Psoas muscle (tissue), 8 donors: ENCODE results near the gene AKAP8L. TPM values are rescaled to one million over a fixed set of nuclear protein-coding genes. Genes with fewer than 3 reads are reported as not detected.

Experiments used
- ATAC-seq, 4 donors: fragments of 200-7000 bp; cut with Tn5 transposase; one replicate each; pipeline ENCODE4 v1.9.1; 2020; ENCODE audit warnings: moderate library complexity in 3 of 4, mild to moderate bottlenecking in 2 of 4
- DNase-seq, 2 donors: peaks; one replicate each; pipeline ENCODE4 v3.0.0-alpha.2; 2020
- H3K27ac ChIP-seq: fragments of 200-600 bp; one replicate; pipeline ENCODE4 v1.8.0; 2022
- H3K27me3 ChIP-seq, 3 donors: fragments of 200-600 bp in 1 of 3; one replicate each; pipeline versions ENCODE4 v1.6.1 to v1.8.0; 2013 to 2022; ENCODE audit warnings: low read length in 2 of 3, mild to moderate bottlenecking in 2 of 3, moderate library complexity in 1 of 3; ENCODE audit not compliant: insufficient read depth in 3 of 3
- H3K36me3 ChIP-seq, 2 donors: fragments of 200-600 bp in 1 of 2; one replicate each; pipeline versions ENCODE4 v1.6.1 to v1.8.0; 2013 to 2022; ENCODE audit warnings: low read depth in 1 of 2, mild to moderate bottlenecking in 1 of 2, moderate library complexity in 1 of 2; ENCODE audit not compliant: insufficient read depth in 1 of 2
- H3K4me1 ChIP-seq: fragments of 200-600 bp; one replicate; pipeline ENCODE4 v1.8.0; 2022
- H3K4me3 ChIP-seq: fragments of 200-600 bp; one replicate; pipeline ENCODE4 v1.8.0; 2022; ENCODE audit warnings: mild to moderate bottlenecking
- H3K9me3 ChIP-seq: fragments of 200-600 bp; one replicate; pipeline ENCODE4 v1.8.0; 2022
- WGBS, 3 donors: extraction: QIAGEN DNeasy Blood & Tissue Kit; methylation state at CpG; one replicate each; pipeline versions ENCODE4 v1.1.6 to v1.1.7; 2013; 5-methylcytosine and 5-hydroxymethylcytosine counted together
- intact Hi-C, 2 donors: fragments of 100-400 bp; cut with DNase I; formaldehyde crosslinking; loops; one replicate each; pipeline versions ENCODE4 v1.11.0 to v1.14.2; 2022
- polyA plus RNA-seq, 3 donors: library from polyadenylated mRNA; stranded (reverse); fragments of 200-250 nt; gene quantifications; one replicate each; pipeline ENCODE4 v1.2.3, GENCODE V29; 2013
- total RNA-seq, 4 donors: library from RNA; stranded (reverse); fragmentation: NEBNext Ultra II Directional in 2 of 4; extraction: Animal tissue kit (Norgen Biotek cat#: 25700) in 2 of 4; gene quantifications; one replicate each; pipeline versions ENCODE4 v1.2.1 to v1.2.4, GENCODE V29; 2021 to 2023
- TF ChIP-seq, protein P1 (sequence below): fragments of 200-600 bp; IDR thresholded peaks from one replicate; pipeline ENCODE4 v1.8.0; 2022; ENCODE audit warnings: antibody characterized with exemption
- donor health status: healthy with polysubstance abuse.
- donor health status: DM: no; HTN: no; CAD: no; lungs with moderate emphysema.
- donor health status: Bipolar disorder and iron deficiency.
- donor health status: healthy.
- donor health status: DM: yes; HTN: yes; CAD: no.
- donor health status: DM: no; HTN: no; CAD: no.
- donor health status: DM: no; HTN: no; CAD: no.
- donor health status: DM: yes; HTN: yes; CAD: no.

AKAP8L gene
- total and polyA plus RNA-seq, 7 donors, result 34.6 to 72.9 (median 51.1) TPM

DNA sequence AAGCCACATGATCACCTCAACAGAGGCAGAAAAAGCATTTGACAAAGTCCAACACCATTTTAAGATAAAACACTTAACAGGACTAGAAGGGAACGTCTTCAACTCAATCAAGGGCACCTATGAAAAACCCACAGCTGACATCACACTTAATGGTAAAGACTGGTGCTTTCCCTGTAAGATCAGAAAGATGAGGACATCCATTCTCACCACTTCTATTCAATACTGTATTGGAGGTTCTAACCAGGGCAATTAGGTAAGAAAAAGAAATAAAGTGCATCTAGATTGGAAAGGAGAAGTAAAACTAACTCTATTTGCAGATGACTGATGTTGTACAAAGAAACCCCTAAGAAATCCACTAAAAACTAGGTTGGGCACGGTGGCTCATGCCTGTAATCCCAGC is 28.0 kb downstream of the AKAP8L start:
- Histone ChIP-seq H3K4me1 (peaks cover 3% of the 10 kb centered on the region), H3K27ac (no peak overlapping the region), H3K9me3 (no peaks in the 10 kb centered on the region), H3K36me3 (peaks cover 0 to 74% of the 10 kb centered on the region in 2 donors), H3K4me3 (no peak overlapping the region), H3K27me3 (no peaks in the 10 kb centered on the region)
- TF ChIP-seq, protein P1, sequence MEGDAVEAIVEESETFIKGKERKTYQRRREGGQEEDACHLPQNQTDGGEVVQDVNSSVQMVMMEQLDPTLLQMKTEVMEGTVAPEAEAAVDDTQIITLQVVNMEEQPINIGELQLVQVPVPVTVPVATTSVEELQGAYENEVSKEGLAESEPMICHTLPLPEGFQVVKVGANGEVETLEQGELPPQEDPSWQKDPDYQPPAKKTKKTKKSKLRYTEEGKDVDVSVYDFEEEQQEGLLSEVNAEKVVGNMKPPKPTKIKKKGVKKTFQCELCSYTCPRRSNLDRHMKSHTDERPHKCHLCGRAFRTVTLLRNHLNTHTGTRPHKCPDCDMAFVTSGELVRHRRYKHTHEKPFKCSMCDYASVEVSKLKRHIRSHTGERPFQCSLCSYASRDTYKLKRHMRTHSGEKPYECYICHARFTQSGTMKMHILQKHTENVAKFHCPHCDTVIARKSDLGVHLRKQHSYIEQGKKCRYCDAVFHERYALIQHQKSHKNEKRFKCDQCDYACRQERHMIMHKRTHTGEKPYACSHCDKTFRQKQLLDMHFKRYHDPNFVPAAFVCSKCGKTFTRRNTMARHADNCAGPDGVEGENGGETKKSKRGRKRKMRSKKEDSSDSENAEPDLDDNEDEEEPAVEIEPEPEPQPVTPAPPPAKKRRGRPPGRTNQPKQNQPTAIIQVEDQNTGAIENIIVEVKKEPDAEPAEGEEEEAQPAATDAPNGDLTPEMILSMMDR, result no peak
- intact Hi-C loops, result no loop called here
- DNase-seq, result no peak
- no peak for ATAC-seq
- 83 to 90% (median 84%) methylated on average over 2 of the region's 2 CpGs for WGBS, 3 donors

DNA sequence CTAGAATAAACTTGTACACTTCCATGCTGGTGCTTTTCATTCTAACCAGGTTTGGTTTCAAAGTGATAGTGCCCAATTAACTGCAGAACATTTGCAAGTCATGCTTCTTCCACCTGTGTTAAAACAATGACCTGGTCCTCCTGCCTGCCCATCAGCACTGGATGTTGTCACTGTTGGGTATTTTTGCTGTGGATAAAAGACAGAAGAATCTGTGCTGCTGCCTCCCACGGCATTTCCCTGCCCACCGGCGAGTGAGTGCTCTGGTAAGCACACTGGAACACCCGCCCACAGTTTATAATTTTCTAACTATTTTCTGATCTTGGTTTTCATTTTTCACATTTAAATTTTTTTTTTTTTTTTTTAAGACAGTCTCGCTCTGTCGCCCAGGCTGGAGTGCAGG is 36.9 kb downstream of the AKAP8L start:
- WGBS, 3 donors, result 86 to 97% (median 87%) methylated on average over 6 of the region's 6 CpGs
- H3K4me1 ChIP-seq, result peaks cover 19% of the 10 kb centered on the region
- intact Hi-C loops, result no loop called here
- no peaks in the 10 kb centered on the region for H3K9me3 ChIP-seq
- TF ChIP-seq, protein P1, result no peak
- peaks cover 0 to 37% of the 10 kb centered on the region in 2 donors for H3K36me3 ChIP-seq
- H3K27ac ChIP-seq, result no peak overlapping the region
- no peak overlapping the region for H3K4me3 ChIP-seq
- no peak for ATAC-seq
- H3K27me3 ChIP-seq, result no peaks in the 10 kb centered on the region
- peak in 1 of 2 donors; percentile 11 for DNase-seq

DNA sequence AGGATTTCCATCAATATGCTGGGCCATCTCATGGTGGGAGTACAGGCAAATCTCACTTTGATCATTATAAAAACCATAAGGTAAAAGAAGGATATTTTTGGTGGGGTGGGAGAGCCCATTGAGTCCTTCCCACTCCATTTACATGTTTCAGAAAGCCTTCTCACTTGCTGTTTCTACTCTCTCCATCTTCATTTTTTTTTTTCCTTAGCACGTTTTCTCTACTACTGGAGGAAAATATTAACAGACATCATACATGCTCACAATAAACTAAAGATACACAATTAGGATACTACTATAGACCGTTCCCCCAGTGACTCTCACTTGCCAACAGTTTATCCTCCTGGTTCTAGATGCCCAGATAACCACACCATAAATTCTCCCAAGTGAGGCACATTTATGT is 37.4 kb downstream of the AKAP8L start:
- intact Hi-C loops, result no loop called here
- no peak for DNase-seq
- WGBS, 3 donors, result 49 to 86% (median 63%) methylated on average over 2 of the region's 2 CpGs
- Histone ChIP-seq H3K27me3 (no peaks in the 10 kb centered on the region), H3K36me3 (peaks cover 0 to 32% of the 10 kb centered on the region in 2 donors), H3K27ac (peak overlapping the region; percentile 1), H3K9me3 (no peaks in the 10 kb centered on the region), H3K4me1 (peaks cover 23% of the 10 kb centered on the region), H3K4me3 (no peak overlapping the region)
- ATAC-seq, result no peak
- TF ChIP-seq, protein P1, result no peak

DNA sequence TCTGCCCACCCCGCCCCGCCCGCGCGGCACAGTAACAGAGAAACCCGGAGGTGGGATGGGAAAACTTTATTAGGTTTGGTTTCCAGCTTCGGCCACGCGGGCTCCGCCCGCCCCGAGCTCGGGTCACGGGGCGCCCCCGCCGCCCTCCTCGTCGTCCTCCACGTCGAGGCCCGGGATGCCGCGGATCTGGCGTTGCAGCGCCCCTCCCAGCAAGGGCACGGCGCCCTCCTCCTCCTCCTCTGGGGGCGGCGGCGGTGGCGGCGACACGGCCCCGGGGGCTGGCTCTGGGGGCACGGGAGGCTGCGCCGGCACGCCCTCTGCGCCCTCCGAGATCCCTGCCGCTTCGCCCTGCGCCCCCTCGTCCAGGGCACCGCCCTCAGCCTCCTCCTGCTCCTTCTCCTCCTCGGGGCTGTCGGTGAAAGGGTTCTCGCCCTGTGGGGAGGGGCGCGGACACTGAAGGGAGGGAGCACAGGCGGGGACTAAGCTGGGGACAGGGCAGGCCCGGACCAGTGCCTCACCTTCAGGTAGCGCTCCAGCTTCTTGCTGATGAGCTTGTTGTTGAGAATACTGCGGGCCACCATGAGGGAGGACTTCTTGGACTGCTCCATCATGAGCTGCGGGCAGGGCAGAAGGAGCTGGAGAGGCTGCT is 38.7 kb downstream of the AKAP8L start:
- Histone ChIP-seq H3K27ac (peak overlapping the region; percentile 93), H3K36me3 (peaks cover 0 to 30% of the 10 kb centered on the region in 2 donors), H3K4me1 (peaks cover 37% of the 10 kb centered on the region), H3K27me3 (no peaks in the 10 kb centered on the region), H3K9me3 (no peaks in the 10 kb centered on the region), H3K4me3 (peak overlapping the region; percentile 78)
- TF ChIP-seq, protein P1, result no peak
- intact Hi-C loops, result loop anchor here (2.0 to 5.0 kb wide), 5 partner anchors 37 to 203 kb away; partner anchors contain the start of genes AKAP8L (in 1 of the 2), BRD4 (in 1 of the 2) and WIZ (in 1 of the 2)
- DNase-seq (peak in 1 of 2 donors; percentile 80), ATAC-seq (peak in 2 of 4 donors; percentile 0 to 12)
- 6 to 9% (median 8%) methylated on average over 31 to 56 of the region's 56 CpGs for WGBS, 3 donors
